ENCODE measurements around the gene PAX2. TPM values are rescaled to one million over a fixed set of nuclear protein-coding genes. Genes with fewer than 3 reads are reported as not detected.

PAX2 gene
- total RNA-seq, 4 donors from 2014 or later, result not detected

DNA sequence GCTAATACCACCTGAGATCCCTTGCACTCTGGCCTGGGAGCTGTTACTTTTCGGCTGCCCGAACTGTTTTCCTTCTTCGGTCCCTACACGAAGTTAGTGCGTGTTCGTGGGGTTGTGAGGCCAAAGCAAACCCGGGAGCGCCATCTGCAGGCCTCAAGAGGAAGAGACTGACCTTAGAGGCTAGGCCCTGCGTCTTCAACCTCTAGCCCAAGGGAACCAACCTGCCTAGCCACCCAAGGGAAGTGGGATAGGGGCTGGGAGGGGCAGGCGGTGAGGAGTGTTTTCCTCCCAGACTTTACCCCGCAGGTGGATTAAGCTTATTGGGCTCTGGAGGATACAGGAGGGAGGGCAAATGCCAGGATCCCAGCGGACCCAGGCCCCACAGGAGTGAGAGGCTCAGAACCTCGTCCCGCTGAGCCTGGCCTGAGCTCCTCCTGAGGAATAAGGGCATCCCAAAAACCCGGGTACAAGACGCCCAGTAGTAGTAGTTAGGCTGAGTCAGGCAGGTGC lies 1.7 kb upstream of the PAX2 start:
- H3K4me3 ChIP-seq, result no peak overlapping the region
- H3K27me3 ChIP-seq, result peaks cover 100% of the 10 kb centered on the region
- peaks cover 73% of the 10 kb centered on the region for H3K4me1 ChIP-seq
- DNase-seq (ENCODE audit: low spot score in 2 of 2), result no peak
- WGBS, result 4% methylated on average over 13 of the region's 16 CpGs
- no peak overlapping the region for H3K27ac ChIP-seq
- H3K9me3 ChIP-seq, result no peaks in the 10 kb centered on the region
- TF ChIP-seq, protein P1, sequence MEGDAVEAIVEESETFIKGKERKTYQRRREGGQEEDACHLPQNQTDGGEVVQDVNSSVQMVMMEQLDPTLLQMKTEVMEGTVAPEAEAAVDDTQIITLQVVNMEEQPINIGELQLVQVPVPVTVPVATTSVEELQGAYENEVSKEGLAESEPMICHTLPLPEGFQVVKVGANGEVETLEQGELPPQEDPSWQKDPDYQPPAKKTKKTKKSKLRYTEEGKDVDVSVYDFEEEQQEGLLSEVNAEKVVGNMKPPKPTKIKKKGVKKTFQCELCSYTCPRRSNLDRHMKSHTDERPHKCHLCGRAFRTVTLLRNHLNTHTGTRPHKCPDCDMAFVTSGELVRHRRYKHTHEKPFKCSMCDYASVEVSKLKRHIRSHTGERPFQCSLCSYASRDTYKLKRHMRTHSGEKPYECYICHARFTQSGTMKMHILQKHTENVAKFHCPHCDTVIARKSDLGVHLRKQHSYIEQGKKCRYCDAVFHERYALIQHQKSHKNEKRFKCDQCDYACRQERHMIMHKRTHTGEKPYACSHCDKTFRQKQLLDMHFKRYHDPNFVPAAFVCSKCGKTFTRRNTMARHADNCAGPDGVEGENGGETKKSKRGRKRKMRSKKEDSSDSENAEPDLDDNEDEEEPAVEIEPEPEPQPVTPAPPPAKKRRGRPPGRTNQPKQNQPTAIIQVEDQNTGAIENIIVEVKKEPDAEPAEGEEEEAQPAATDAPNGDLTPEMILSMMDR (IDR thresholded peaks at IDR 0.05), result peak in 1 of 2 donors; percentile 63
- TF ChIP-seq POLR2AphosphoS5 (IDR thresholded peaks at IDR 0.05), result no peak
- H3K36me3 ChIP-seq, result no peaks in the 10 kb centered on the region

- Histone ChIP-seq H3K4me1 (peaks cover 75% of the 10 kb centered on the region), H3K9me3 (no peaks in the 10 kb centered on the region), H3K36me3 (no peaks in the 10 kb centered on the region), H3K4me3 (peak overlapping the region; percentile 42), H3K27ac (no peak overlapping the region), H3K27me3 (peaks cover 100% of the 10 kb centered on the region)
- DNase-seq (ENCODE audit: low spot score in 2 of 2), result no peak
- WGBS, result under 1% methylated on average over 62 of the region's 65 CpGs
- no peak for TF ChIP-seq POLR2AphosphoS5 (IDR thresholded peaks at IDR 0.05)
Measured at GRCh38 chr10:100744136-100744986, 1.0 kb upstream of the PAX2 start.

DNA sequence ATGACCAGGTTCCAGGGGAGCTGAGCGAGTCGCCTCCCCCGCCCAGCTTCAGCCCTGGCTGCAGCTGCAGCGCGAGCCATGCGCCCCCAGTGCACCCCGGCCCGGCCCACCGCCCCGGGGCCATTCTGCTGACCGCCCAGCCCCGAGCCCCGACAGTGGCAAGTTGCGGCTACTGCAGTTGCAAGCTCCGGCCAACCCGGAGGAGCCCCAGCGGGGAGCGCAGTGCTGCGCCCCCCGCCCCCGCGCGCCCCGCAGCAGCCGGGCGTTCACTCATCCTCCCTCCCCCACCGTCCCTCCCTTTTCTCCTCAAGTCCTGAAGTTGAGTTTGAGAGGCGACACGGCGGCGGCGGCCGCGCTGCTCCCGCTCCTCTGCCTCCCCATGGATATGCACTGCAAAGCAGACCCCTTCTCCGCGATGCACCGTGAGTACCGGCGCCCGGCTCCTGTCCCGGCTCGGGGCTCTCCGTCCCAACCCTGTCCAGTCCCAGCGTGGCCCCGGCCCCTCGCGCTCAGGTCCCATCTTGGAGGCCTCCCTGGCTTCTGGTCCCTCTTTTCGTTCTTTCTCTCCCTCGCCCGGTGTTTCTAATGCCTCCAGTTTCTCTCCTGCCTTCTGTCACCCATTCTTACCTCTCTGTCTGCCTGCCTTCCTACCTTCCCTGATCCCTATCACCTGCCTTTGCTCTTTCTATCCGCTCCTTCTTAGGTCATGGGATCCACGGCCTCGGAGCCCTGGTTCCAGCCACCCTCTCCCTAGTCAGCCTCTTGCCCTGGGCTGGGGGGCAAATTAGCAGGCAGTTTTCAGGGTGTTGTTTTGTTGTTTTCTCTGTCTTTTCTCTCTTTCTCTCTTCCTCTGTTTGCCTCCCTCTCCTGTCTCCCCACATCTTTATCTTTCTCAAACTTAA lies 751 bp downstream of the PAX2 start:
- H3K27me3 ChIP-seq, result peaks cover 100% of the 10 kb centered on the region
- H3K27ac ChIP-seq, result no peak overlapping the region
- DNase-seq (ENCODE audit: low spot score in 2 of 2), result no peak
- H3K4me3 ChIP-seq, result peak overlapping the region; percentile 42
- no peaks in the 10 kb centered on the region for H3K9me3 ChIP-seq
- H3K4me1 ChIP-seq, result peaks cover 77% of the 10 kb centered on the region
- no peaks in the 10 kb centered on the region for H3K36me3 ChIP-seq
- no peak for TF ChIP-seq POLR2A (IDR thresholded peaks at IDR 0.05)
- no peak for TF ChIP-seq EP300 (IDR thresholded peaks at IDR 0.05)
- TF ChIP-seq, protein P1 (IDR thresholded peaks at IDR 0.05), result no peak
- TF ChIP-seq POLR2AphosphoS5 (IDR thresholded peaks at IDR 0.05), result no peak
- 3% methylated on average over 52 of the region's 54 CpGs for WGBS

DNA sequence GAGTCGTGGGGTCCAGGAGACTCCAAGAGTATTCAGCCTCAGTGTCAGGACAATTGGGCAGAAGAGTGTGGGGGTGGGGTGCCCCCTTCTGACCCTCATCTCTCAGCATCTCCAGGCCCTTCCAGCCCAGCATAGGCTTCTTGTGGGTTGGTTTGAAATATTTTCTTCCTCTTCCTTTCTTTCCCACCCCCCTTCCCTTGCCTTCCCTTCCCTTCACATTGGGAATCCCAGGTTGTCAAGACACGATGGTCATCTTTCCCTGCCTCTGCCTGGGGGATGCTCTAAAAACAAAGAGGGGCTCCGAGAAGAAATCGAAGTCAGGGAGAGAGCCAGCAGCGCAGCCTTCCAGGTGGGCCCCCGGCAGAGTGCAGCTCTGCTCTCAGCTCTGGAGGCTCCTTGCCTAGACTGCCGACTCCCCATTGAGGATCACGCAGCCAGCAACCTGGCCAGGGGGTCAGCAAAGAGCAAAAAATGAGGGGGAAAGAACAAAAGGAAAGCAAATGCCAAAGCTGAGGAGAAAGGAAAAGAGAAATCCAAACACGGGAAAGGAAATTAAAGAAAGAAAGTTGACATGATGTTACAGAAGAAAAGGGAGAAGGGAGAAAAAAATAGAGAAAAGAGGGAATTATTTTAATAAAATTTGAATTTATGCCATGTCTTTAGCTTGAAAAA lies 1.5 kb downstream of the PAX2 start:
- Histone ChIP-seq H3K4me1 (peaks cover 74% of the 10 kb centered on the region), H3K27ac (no peak overlapping the region), H3K9me3 (no peaks in the 10 kb centered on the region), H3K4me3 (no peak overlapping the region), H3K27me3 (peaks cover 100% of the 10 kb centered on the region), H3K36me3 (no peaks in the 10 kb centered on the region)
- 13% methylated on average over 9 of the region's 9 CpGs for WGBS
- TF ChIP-seq, protein P1 (IDR thresholded peaks at IDR 0.05), result no peak
- no peak for TF ChIP-seq POLR2AphosphoS5 (IDR thresholded peaks at IDR 0.05)
- TF ChIP-seq EP300 (IDR thresholded peaks at IDR 0.05), result no peak
- TF ChIP-seq POLR2A (IDR thresholded peaks at IDR 0.05), result no peak
- no peak for DNase-seq (ENCODE audit: low spot score in 2 of 2)

DNA sequence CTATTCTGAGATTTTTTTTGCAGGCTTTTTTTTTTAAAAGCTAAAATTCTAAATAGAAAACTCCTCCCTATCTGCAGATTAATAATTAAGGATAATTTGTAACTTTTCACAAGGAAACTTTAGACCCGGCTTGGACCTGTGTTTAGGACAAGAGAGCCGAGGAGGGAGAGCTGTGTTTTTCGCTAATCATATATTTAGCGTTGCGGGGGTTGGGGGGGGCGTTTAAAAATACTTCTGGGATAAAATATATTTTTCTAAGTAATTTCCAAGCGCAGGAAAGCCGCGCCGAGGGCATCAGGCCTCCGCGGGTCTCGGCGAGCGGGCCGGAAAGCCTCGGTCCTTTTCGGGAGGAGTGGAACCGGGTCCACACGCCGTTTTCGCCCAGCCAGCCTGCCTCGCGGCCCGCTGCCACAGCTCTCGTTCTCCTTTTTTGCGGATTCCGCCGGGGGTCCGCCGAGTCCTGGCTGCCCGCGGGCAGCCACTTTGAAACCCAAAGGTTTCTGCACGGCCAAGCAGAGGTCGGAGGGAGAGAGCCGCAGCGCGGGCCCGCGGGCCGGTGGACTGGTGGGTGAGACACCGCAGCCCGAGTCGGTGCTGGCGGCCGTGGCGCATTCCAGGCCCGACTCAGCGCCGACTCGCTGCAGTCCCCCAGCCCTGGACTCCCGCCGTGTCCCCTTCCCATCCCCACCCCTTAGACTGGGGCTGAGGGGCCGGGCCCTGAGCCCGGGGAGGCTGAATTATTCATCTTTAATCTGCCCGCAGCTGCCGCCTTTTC lies 2.3 kb downstream of the PAX2 start:
- no peaks in the 10 kb centered on the region for H3K9me3 ChIP-seq
- H3K4me3 ChIP-seq, result peak overlapping the region; percentile 17
- H3K27me3 ChIP-seq, result peaks cover 100% of the 10 kb centered on the region
- no peak overlapping the region for H3K27ac ChIP-seq
- no peaks in the 10 kb centered on the region for H3K36me3 ChIP-seq
- H3K4me1 ChIP-seq, result peaks cover 68% of the 10 kb centered on the region
- TF ChIP-seq, protein P1 (IDR thresholded peaks at IDR 0.05), result no peak
- TF ChIP-seq EP300 (IDR thresholded peaks at IDR 0.05) (no peak), POLR2A (IDR thresholded peaks at IDR 0.05) (no peak), POLR2AphosphoS5 (IDR thresholded peaks at IDR 0.05) (no peak)
- DNase-seq (ENCODE audit: low spot score in 2 of 2), result no peak
- WGBS, result 8% methylated on average over 26 of the region's 57 CpGs

Measured in suprapubic skin (tissue), 4 donors.